GM19023 (cell line): ENCODE results near the gene TFEB.

Experiments used
- ATAC-seq: cut with Tn5 transposase; IDR thresholded peaks from one replicate; pipeline ENCODE4 v1.9.1; 2021; ENCODE audit warnings: mild to moderate bottlenecking, moderate library complexity; ENCODE audit not compliant: unreplicated experiment

Gene TFEB

GRCh38 chr6:41677124-41677921 is 58.1 kb downstream of the TFEB start:
- no peak for ATAC-seq

DNA sequence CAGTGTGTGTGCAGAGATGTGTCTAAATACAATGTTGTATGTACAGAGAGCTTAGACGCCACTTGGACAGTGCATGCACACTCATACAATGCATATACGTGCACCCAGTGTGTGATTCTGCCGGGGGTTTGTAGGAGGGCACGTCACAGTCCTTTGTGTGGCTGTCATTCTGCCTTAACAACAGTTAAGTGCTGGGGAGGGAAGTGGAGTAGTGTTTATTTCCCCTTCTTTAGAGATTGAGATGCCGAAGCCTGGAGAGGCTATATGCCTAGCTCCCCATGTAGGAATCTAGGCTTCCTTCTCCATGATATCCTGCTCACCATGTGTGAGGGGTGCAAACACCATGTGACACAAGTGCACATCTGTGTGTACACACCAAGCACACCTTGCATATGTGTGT is 59.0 kb downstream of the TFEB start:
- ATAC-seq: no peak

DNA sequence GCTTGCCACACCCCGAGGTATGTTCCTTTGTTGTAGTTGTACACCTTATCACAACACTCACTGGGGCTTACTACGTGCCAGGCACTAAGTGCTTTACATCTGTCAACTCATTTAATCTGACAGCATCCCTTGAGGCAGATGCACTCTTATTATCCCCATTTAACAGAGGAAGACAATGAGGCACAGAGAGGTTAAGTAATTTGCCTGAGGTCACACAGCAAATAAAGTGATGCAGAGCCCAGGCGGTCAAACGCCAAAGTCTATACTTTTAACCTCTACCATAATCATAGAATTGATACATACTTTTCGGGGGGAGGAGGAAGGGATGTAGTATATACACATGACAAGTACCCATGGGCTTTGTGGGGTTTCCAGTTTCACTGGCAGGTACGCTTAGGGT is 59.4 kb downstream of the TFEB start:
- ATAC-seq: no peak

DNA sequence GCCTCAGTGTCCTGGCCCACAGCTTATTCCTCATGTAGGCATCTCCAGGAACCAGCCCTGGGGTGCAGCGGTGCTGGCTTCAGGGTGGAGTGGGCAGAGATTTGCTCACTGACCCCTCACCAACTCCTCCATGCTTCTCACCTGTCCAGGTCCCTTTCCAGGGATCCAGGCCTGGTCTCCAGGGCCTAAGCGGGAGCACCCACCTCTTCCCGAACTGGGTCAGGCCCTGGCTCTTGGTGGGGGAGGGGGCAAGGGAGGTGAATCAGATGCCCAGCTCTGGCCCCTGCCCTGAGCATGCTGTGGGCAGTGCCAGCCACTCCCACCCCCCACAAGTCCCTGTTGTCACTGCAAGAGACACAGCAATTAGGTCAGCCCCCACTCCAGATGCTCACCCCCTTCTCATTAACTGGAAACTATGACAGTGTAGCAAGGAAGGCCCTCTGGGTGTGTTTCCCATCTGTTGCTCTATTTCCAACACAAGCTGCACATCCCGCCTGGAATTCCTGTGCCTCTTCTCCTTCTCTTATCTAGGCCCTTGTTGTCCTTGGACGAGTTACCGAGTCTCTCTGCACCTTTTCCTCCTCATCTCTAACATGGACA is 60.1 kb downstream of the TFEB start:
- no peak for ATAC-seq

- no peak for ATAC-seq
Observed at GRCh38 chr6:41674231-41675000, 61.0 kb downstream of the TFEB start.

GRCh38 chr6:41673704-41674000 is 61.8 kb downstream of the TFEB start:
- ATAC-seq: no peak

- no peak for ATAC-seq
Observed at GRCh38 chr6:41672816-41673703, 62.3 kb downstream of the TFEB start.

- ATAC-seq: no peak
Observed at GRCh38 chr6:41672016-41672415, 63.4 kb downstream of the TFEB start.

GRCh38 chr6:41671376-41671775 is 64.0 kb downstream of the TFEB start:
- ATAC-seq: no peak

DNA sequence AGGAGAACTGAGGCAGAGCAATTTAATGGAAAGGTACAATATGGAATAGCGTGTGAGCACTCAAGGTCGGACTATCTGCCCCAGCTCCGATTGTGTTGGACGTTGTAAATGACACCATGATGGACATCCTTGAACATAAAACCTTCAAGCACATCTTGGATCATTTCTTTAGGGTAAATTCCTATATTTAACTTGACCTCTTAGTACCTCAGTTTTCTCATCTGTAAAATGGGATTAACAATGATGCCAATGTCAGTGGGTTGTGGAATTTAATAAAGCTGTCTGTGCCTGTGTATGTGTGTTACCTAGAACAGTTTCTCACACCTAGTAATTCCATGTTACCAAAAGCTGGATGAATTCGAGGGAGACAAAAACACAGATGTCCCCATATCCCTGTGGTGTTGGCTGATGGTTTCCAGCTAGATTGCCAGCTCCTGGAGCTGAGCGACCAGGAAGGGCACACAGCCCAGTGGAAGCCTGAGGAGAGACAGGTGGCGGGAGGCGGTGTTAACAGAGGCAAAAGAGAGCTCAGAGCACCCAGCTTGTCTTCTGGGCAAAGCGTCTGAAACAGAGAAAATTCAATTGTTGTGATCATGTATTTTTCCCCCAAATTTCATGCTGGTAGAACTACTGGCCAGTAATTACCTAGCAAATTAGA is 64.6 kb downstream of the TFEB start:
- ATAC-seq: no peak

DNA sequence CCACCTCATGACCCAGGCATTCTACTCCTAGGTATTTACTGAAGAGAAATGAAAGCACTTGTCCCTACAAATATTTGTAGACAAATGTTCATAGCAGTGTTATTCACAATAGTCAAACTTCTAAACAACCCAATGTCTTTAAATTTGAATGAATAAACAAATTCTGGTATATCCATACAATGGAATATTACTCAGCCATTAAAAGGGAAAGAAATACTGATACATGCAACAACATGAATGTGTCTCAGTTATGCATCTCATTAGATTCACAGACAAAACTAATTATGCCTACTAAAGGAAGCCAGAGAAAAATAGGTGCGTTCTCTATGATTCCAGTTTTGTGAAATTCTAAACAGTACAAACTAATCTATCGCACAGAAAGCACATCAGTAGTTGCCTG is 66.4 kb downstream of the TFEB start:
- no peak for ATAC-seq

DNA sequence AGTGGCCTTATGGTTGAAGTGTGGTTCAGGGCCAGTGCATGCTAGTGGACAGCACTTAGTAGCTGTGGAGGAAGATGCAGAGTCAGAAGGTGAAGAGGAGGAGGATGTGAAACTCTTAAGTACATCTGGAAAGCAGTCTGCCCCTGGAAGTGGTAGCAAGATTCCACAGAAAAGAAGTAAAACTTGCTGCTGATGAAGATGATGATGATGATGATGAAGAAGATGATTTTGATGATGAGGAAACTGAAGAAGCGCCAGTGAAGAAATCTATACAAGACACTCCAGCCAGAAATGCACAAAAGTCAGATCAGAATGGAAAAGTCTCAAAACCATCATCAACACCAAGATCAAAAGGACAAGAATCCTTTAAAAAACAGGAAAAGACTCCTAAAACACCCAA is 68.2 kb downstream of the TFEB start:
- ATAC-seq: no peak

GRCh38 chr6:41664271-41664670 is 71.1 kb downstream of the TFEB start:
- no peak for ATAC-seq

- ATAC-seq: no peak
Observed at GRCh38 chr6:41663568-41663967, 71.8 kb downstream of the TFEB start.

DNA sequence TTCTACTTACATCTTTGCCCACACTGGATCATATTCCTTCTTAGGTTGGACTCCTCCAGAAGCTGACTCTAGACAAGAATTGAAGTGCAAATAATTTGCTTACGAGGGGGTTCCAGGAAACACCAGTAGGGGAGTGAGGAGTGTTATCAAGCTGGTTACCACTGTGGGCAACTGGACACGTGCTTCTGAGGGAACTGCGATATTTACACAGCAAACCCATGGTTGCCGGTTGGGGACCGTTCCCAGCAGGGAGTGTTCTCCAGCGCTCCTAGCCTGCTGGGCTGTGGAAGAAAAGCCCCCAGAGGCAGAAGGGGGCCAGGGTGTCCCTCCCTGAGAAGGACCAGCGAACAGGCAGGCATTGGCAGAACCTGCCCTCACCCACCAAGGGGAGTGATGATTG is 75.5 kb downstream of the TFEB start:
- ATAC-seq: no peak

- no peak for ATAC-seq
Observed at GRCh38 chr6:41658636-41659035, 76.8 kb downstream of the TFEB start.

- no peak for ATAC-seq
Observed at GRCh38 chr6:41657131-41658094, 78.0 kb downstream of the TFEB start.

DNA sequence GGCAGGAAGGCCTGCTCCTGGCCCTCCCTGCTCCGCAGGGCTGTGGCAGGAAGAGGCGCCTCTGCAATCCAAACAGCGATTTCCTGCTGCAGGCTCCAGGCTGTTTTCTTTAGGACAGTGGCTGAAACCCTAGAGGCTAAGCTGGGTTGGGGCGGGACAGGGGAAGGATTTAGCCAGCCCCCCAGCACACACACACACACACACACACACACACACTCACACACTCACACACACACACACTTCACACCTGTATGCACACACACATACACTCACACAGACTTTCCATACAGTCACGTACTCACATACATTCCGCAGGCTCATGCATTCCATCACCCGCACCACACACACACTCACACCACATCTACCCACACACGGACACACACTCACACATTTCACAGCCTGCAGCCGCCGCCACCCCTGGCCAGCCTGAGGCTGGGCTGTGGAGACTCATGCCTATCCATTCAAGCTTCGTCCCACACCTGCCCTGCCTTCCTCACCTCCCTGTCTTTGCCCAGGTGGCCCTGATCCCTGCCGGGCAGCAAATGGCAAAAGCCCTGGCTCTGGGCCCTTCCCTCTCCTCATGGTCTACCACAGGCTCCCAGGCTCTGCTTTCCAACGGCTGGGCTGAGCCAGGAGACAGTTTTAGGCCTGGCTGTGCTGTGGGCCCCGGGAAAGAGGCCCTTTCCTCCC is 79.3 kb downstream of the TFEB start:
- ATAC-seq: no peak

DNA sequence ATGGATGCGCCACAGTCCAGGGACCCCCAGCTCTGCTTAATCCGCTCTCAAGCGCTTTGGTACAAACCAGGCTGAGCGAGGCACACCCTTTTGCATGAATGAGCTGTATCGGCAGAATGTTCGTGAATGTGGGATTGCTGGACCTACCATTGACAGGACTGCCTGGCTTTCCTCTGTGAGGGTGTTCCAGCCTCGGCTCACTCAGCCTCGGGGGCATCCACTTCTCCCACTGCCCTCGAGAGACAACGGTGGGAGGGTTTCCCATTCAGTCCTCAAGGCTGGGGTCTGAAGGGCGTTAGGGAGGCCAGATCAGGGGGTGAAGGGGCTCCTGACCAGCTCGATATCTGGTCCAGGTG is 79.8 kb downstream of the TFEB start:
- no peak for ATAC-seq
